Left lobe of liver (tissue), 2 donors: Measurements from ENCODE around the gene RNASE9. TPM values are rescaled to one million over a fixed set of nuclear protein-coding genes. Genes with fewer than 3 reads are reported as not detected.
"Not testable (repeated sequence)": the region's sequence is repeated elsewhere in the genome, so short reads cannot be mapped to it uniquely, and the experiment has no call there.

Experiments
- ATAC-seq: fragments of 200-7000 bp; cut with Tn5 transposase; one replicate; pipeline ENCODE4 v1.9.1; 2020; ENCODE audit warnings: mild to moderate bottlenecking, moderate library complexity
- DNase-seq: peaks from one replicate; pipeline ENCODE4 v3.0.0-alpha.2; 2020; ENCODE audit warnings: low spot score
- total RNA-seq: library from RNA; stranded (reverse); gene quantifications from one replicate; pipeline ENCODE4 v1.2.1, GENCODE V29; 2021
- donor health status: DM: no; HTN: no; CAD: no; lungs with moderate emphysema.
- donor health status: DM: no; HTN: yes; CAD: no.

Gene RNASE9
- total RNA-seq, 1 donor from 2014 or later = not detected

- peak; percentile 99 for ATAC-seq
- DNase-seq = peak; percentile 71
Measured at GRCh38 chr14:20530771-20531571, 29.9 kb downstream of the RNASE9 start.

- no peak for ATAC-seq
Measured at GRCh38 chr14:20529806-20530205, 31.0 kb downstream of the RNASE9 start.

GRCh38 chr14:20524027-20524426, 36.8 kb downstream of the RNASE9 start:
- ATAC-seq = no peak
- no peak for DNase-seq

More at GRCh38 chr14:20529806-20530205, 31.0 kb downstream of the RNASE9 start:
- DNase-seq = no peak

GRCh38 chr14:20522332-20522731, 38.5 kb downstream of the RNASE9 start:
- ATAC-seq (no peak), DNase-seq (no peak)

GRCh38 chr14:20516921-20517320, 43.9 kb downstream of the RNASE9 start:
- no peak for DNase-seq
- no peak for ATAC-seq

GRCh38 chr14:20515846-20516245, 45.0 kb downstream of the RNASE9 start:
- DNase-seq (no peak), ATAC-seq (no peak)

- DNase-seq (no peak), ATAC-seq (no peak)
Measured at GRCh38 chr14:20512177-20512905, 48.5 kb downstream of the RNASE9 start.

- DNase-seq (no peak), ATAC-seq (no peak)
Measured at GRCh38 chr14:20508367-20508766, 52.5 kb downstream of the RNASE9 start.

- ATAC-seq = not testable (repeated sequence)
Measured at GRCh38 chr14:20507537-20507936, 53.3 kb downstream of the RNASE9 start.

GRCh38 chr14:20506752-20507151, 54.1 kb downstream of the RNASE9 start:
- ATAC-seq, DNase-seq: not testable (repeated sequence)

More at GRCh38 chr14:20507537-20507936, 53.3 kb downstream of the RNASE9 start:
- DNase-seq = not testable (repeated sequence)

- ATAC-seq, DNase-seq: not testable (repeated sequence)
Measured at GRCh38 chr14:20506276-20506675, 54.6 kb downstream of the RNASE9 start.

Other genes starting within 250 kb of the RNASE9 start
- 30.5 TPM for gene CCNB1IP1, start 227.8 kb downstream of the RNASE9 start, total RNA-seq
- gene PARP2, start 217.4 kb downstream of the RNASE9 start, total RNA-seq = 8.9 TPM
- 14.9 TPM for gene TEP1, start 147.5 kb downstream of the RNASE9 start, total RNA-seq
- 0.20 TPM for gene KLHL33, start 124.9 kb downstream of the RNASE9 start, total RNA-seq
- gene OSGEP, start 106.2 kb downstream of the RNASE9 start, total RNA-seq = 11.5 TPM
- gene APEX1, start 105.8 kb downstream of the RNASE9 start, total RNA-seq = 50.9 TPM
- gene PIP4P1, start 99.6 kb downstream of the RNASE9 start, total RNA-seq = 11.7 TPM
- 45.0 TPM for gene PNP, start 91.6 kb downstream of the RNASE9 start, total RNA-seq
- gene RNASE10, start 55.5 kb downstream of the RNASE9 start, total RNA-seq = 0.91 TPM
- not detected for gene RNASE11, start 27.0 kb upstream of the RNASE9 start, total RNA-seq
- not detected for gene RNASE12, start 30.3 kb upstream of the RNASE9 start, total RNA-seq
- gene OR6S1, start 80.6 kb upstream of the RNASE9 start, total RNA-seq = not detected
- gene RNASE4, start 123.5 kb upstream of the RNASE9 start, total RNA-seq = 152 TPM
- gene ANG, start 127.7 kb upstream of the RNASE9 start, total RNA-seq = 685 TPM
- not detected for gene EDDM3A, start 184.8 kb upstream of the RNASE9 start, total RNA-seq
- gene EDDM3B, start 207.4 kb upstream of the RNASE9 start, total RNA-seq = not detected
- 1.6 TPM for gene RNASE6, start 220.2 kb upstream of the RNASE9 start, total RNA-seq
- gene RNASE1, start 241.8 kb upstream of the RNASE9 start, total RNA-seq = 21.4 TPM